GM21825 (cell line): ENCODE data around the gene GJA4.

Experiments
- ATAC-seq: cut with Tn5 transposase; IDR thresholded peaks from one replicate; pipeline ENCODE4 v1.9.1; 2021; ENCODE audit warnings: mild to moderate bottlenecking, moderate library complexity; ENCODE audit not compliant: unreplicated experiment

Gene GJA4

DNA sequence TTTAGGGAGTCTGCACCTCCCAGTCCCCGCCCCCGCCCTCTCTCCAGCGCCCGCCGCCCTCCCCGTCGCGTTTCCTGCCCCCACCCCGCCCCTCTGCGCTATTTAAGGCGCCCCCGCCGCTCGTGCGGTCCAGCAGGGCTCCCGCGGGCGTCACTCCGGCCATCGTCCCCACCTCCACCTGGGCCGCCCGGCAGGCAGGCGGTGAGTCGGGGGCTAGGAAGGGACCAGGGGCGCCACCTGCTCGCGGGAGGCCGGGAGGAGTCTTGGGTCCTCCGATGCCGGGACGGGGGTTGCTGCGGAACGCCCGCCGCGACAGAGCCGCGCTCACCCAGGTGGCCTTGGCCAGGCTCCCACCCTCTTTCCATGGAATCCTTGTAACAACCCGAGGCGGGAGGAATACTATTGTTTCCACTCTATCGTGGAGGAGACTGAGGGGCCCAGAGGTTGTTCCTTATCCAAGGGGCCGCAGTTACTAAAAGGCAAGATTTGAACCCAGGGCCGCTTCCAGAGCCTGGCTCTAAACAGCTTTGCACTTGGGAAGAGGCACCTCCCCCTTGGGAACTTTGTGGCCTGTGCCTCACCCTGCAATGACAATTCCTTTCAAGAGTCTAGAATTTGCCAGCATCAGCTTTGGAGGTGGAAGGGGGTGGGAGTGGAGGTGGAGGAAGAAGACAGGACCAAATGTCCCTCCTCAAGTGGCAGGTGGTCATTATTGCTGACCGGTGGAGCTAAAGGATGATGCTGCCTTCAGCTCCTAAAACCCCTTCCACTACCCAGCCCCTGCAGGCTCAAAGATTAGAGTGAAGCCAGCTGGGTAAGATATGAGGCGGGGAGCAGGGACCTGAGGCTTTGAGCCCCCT, at the start of gene GJA4:
Gene GJA4 (plus strand): TSS at position 132 of the 860 bp plus-strand sequence. CDS start 1,215 bp downstream, outside the sequence.
- ATAC-seq = no peak

DNA sequence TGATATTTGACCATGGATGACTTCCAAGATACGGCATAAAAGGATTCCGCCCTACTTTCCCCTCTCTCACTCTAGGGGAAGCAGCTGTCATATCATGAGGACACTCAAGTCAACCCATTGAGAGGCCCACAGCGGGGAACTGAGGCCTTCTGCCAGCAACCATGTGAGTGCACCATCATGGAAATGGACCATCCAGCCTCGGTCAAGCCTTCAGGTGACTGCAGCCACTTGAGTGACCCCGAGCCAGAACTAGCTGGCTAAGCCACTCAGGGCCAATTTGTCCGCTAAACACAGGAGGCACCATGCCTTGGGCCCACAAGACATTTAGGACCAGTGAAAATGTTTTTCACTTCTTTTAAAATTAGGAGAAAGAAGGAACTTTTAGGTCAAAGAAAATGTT, 49.0 kb upstream of the GJA4 start:
- no peak for ATAC-seq

DNA sequence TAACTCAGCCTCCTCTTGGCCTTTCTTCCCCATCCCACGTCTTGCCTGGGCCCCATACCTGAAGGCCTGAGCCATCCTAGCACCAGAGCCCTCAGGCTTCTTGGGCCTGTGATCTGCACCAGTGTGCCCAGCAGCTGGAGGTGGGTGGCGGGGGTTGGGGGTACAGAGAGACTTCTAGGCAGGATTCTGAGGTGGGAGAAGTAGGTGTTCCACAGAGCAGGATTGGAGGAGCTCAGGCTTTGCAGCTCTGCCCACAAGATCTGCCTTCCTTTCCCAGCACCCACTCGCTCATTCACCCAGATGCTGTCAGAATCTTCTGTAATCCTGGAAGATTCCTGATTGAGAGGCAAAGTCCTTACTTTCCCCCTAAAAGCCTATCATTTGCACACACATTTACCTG, 47.9 kb upstream of the GJA4 start:
- ATAC-seq = no peak

DNA sequence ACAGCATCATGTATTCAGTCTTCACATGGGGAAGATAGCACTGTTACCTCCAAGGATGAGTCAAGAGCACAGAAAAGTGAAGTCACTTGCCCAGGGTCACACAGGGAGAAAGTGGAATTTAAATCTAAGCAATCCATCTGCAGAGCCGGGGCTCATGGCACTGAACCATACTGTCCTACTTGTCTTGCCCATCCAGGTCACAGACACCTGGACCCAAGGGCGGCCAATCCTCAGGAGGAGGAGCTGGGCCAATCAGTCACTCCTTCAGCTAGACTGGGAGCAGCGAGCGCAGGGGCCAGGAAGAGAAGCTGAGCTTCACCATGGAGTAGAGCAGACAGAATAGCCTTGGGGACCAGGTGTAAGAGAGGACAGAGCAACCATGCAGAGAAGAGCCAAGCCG, 47.1 kb upstream of the GJA4 start:
- ATAC-seq = no peak

DNA sequence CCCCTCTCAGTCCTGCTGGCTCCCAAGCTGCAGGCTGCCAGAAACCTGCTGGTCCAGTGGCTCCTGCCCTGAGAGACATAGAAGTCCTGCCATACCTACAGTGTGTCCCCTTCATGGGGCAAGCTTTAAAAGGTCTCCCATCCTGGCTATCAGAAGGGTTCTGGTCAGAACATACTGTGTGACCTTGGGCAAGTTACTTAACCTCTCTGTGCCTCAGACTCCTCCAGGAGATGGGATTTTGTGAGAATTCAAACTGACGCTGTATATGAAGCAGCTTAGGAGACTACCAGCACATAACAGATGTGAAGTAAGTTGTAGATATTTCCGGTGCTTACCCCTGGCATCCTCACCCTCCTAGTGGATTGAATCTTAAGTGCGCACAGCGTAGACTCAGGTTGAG, 46.7 kb upstream of the GJA4 start:
- ATAC-seq = no peak

DNA sequence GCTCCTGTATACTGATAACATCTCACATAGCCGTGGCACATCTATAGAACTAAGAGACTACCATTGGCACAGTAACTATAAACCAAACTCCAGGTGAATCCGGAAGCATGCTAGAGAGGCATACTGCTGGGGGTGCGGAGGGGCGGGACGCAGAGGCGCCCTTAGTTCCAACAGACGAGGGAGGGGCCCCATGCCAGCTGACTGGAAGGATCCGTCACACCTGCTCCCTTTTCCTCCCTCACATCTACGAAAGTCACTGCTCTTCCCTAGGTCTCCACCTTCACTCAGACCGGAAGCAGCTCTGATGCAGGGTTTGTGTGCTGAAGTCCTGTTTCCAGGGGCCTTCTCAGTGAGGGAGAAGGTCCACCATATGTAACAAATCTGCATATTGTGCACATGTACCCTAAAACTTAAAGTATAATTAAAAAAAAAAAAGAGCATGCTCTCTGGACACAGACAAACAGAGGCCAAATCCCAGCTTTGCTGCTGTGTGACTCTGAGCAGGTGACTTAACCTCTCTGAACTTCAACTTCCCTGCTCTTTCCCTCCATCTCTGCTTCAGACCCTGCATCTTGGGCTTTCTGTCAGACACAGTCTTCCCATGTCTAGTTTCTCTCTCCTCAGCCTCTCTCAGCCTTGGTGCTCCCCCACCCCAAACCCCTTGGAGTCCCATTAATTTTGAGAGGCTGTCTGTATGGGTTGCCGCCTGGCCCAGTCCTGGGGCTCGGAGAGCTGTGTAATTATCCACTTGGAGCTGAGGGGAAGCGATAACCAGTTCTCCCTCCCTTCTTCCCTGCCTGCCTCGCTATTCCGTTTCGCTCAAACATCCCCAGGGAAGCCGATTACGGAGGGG, 45.8 kb upstream of the GJA4 start:
- ATAC-seq = no peak

DNA sequence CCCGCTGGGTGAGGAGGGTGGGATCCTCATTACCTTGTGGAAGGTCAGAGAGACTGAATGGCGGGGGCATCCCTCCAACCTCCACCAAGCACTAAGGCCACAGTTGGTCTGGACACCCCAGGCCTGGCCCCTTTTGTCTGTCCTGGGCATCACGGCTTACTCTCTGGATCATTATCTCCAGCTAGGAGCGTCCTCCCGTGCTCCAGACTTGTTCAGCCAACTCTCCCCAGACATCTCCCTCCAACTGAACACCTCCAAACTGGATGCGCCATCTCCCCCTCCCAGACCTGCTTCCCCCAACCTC, 45.2 kb upstream of the GJA4 start:
- ATAC-seq = no peak

DNA sequence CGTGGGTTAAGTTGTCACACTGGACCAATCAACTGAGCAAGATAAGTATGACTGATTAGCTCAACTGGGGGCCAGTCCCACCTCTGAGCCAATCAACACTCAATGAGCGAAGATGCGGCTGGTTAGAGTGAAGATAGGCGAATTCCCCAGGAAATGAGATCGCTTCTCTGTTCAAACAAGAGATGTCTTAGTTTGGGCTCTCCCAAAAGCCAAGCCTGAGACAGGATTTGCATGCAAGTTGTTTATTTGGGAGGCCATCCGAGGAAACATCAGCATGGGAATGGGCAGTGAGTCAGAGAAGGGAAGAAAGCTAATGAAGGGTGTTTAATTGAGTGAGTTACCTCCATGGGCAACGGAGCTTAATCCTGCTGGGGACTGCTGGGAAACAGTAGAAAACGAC, 42.8 kb upstream of the GJA4 start:
- no peak for ATAC-seq

DNA sequence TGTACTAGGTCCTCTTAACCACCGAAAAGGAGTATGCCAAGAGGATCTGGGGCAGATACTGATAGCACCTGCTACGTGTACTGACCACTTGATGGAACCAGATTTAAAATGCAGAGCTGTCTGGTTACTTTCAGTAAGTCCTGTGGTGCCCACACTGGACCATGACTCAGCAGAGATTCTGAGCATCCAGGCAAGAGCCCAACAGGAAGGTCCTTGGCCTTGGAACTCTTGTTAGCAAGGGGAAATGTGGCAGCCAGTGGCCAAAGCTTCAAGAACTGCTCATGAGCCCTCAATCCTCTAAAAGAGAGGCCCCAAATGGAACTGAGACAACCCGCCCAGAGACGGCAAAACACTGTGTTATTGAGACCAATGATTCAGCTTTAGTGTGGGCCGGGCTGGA, 42.2 kb upstream of the GJA4 start:
- no peak for ATAC-seq

DNA sequence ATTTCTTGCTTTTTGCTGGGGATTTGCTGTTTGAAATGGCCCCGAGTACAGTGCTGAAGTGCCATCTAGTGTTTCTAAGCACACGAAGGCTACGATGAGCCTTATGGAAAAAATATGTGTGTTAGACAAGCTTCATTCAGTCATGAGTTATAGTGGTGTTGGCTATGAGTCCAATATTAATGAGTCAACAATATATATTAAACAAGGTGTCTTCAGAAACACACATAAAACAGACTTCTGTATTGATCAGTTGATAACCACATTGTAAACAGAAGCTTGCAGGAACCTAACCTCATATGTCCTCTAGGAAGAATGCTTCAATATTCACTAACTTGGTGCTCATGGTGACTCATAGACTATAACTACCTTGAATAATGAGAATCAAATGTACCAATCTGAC, 39.6 kb upstream of the GJA4 start:
- no peak for ATAC-seq

DNA sequence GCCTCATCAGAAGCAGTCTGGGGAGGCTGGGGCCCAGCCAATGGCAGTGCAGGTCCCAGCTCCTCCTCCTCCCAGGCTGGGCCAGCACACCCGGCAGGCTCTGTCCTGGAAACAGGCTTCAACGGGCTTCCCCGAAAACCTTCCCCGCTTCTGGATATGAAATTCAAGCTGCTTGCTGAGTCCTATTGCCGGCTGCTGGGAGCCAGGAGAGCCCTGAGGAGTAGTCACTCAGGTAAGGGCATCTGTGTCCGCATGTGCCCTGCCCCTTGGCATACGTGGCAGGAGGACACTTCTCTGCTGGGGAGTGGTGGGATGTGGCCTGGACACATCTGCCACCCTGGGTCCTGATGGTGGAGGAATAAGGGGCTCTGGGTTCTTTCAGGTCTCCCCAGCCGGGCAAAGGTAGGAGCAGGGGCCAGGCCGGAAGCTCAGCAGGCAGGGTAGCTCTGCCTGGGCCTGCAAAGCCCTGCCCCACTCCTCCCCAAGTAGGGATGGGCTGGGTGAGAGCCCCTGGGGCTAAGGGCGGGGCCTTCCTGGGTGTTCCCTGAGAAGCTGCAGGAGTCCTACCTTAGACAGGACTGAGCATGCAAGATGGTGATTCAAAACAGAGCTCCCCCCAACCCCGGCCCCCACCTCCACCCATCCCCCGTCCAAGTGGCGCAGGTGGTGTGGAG, 37.7 kb upstream of the GJA4 start, which contains the start of gene GJB5:
Gene GJB5 (plus strand): TSS at position 84 of the 674 bp plus-strand sequence. CDS start 2,284 bp downstream, outside the sequence.
- ATAC-seq = no peak

DNA sequence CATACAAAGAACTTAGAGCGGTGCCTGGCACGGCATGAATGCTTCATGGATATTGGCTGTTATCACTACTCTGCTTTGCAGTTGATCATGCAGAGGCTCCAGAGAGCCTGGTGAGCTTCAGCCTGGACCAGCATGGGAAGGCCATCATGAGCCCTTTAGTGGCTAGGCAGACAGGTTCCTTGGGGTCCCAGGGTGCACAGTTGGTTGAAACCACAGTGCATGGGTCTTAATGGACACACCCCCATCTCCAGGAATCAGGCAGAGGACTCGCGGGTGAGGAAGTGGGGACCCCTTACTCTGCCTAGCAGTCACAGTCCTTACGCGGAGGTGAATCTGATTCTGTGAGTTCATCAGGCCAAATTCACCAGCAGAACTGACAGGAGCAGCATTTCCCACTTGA, 36.8 kb upstream of the GJA4 start:
- ATAC-seq = no peak

DNA sequence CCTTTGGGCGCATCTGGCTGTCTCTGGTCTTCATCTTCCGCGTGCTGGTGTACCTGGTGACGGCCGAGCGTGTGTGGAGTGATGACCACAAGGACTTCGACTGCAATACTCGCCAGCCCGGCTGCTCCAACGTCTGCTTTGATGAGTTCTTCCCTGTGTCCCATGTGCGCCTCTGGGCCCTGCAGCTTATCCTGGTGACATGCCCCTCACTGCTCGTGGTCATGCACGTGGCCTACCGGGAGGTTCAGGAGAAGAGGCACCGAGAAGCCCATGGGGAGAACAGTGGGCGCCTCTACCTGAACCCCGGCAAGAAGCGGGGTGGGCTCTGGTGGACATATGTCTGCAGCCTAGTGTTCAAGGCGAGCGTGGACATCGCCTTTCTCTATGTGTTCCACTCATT, 35.4 kb upstream of the GJA4 start:
- ATAC-seq = no peak

DNA sequence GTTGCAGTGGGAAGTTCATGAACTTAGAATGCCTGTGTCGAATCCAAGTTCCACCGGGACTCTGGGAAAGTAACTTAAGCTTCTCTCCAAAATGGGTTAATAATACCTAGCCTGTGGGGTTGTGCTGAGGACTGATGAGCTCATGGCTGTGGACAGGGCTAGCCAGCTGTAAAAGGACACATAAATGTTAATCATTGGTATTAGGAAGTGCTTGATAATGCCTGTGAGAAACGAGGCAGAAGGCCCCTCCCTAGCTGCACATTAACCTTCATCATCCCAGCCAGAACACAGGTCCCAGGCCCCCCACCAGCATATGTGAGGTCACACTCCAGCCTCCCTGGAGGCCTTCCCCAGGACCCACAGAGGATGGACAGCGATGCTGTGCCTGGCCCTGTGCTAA, 34.0 kb upstream of the GJA4 start:
- ATAC-seq = no peak

DNA sequence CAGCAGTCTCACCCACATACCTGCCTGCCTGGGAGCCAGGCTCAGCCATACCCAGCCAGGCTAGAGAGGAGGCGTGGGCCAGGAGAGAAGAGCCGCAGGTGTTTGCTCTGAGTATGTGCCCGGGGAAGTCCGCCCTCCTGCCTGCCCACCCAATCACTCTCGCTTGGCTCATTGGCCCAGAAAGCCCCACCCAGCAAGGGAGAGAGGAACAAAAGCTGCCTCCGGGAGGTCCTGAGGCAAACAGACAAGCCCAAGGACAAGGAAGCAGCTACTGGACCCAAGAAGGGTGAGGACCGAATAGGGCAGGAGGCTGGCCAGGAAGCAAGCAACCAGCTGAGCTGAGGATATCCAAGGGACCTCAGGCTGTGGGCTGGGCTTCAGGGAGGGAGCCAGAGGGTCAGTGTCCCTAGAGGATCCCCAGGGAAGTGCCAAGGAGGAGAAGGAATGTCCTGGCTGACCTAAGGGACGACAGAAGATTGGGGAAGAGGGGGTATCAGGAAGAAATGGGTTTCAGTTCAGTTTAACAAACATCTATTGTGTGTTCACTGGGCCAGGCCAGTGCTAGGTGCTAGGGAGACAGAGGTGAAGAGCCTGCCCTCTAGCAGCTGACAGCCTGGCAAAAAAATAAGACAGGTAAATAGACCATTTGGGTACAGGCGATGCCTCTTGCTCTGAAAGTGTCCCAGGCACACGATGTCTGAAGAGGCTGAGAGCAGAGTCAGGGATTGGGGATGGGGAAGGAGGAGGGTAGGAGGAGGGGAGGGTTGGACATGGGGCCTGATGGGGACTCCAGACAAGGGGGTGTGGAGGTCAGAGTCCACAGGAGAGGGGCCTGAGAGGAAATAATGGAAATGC, 33.1 kb upstream of the GJA4 start, which contains the start of gene GJB4:
Gene GJB4 (plus strand): TSS at position 238 of the 855 bp plus-strand sequence. CDS start 1,515 bp downstream, outside the sequence.
- no peak for ATAC-seq

DNA sequence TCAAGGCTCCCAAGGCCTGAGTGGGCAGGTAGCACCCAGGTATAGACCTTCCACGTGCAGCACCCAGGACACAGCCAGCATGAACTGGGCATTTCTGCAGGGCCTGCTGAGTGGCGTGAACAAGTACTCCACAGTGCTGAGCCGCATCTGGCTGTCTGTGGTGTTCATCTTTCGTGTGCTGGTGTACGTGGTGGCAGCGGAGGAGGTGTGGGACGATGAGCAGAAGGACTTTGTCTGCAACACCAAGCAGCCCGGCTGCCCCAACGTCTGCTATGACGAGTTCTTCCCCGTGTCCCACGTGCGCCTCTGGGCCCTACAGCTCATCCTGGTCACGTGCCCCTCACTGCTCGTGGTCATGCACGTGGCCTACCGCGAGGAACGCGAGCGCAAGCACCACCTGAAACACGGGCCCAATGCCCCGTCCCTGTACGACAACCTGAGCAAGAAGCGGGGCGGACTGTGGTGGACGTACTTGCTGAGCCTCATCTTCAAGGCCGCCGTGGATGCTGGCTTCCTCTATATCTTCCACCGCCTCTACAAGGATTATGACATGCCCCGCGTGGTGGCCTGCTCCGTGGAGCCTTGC, 31.5 kb upstream of the GJA4 start:
- no peak for ATAC-seq

DNA sequence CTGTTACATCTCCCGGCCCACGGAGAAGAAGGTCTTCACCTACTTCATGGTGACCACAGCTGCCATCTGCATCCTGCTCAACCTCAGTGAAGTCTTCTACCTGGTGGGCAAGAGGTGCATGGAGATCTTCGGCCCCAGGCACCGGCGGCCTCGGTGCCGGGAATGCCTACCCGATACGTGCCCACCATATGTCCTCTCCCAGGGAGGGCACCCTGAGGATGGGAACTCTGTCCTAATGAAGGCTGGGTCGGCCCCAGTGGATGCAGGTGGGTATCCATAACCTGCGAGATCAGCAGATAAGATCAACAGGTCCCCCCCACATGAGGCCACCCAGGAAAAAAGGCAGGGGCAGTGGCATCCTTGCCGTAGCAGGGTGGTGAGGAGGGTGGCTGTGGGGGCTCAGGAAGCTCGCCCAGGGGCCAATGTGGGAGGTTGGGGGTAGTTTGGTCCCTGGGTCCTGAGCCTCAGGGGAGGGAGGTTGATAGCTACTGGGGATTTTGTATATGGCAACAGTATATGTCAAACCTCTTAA, 31.0 kb upstream of the GJA4 start:
- no peak for ATAC-seq

DNA sequence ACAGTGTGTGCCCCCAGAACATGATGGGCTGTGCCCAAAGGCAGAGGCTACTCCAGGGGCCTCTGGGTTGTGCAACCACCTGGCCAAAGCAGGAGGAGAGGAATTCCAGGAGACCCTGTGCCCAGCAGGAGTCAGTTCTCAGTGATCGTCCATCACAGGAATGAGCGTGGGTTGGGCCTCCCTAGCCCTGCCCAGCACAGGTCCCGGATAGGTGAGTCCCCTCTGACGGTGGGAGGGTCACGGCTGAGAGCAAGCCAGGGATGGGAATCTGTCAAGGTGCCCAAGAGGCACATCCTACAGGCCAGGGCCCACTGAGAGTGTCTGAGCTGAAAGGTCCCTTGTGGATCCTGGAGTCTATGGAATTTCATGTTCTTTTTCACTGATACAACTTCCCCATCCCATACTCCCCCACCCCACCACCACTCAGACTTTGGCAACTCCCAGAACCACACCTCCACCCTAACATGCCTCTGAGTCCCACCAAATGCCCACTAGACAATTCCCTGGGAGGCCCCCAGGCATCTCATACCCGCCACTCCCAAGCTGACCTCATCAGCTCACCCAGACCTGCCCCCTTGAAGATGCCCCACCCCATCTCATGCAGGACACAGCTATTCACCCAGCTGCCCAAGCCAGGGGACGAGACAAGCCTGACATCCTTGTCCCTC, 30.2 kb upstream of the GJA4 start:
- ATAC-seq = no peak

DNA sequence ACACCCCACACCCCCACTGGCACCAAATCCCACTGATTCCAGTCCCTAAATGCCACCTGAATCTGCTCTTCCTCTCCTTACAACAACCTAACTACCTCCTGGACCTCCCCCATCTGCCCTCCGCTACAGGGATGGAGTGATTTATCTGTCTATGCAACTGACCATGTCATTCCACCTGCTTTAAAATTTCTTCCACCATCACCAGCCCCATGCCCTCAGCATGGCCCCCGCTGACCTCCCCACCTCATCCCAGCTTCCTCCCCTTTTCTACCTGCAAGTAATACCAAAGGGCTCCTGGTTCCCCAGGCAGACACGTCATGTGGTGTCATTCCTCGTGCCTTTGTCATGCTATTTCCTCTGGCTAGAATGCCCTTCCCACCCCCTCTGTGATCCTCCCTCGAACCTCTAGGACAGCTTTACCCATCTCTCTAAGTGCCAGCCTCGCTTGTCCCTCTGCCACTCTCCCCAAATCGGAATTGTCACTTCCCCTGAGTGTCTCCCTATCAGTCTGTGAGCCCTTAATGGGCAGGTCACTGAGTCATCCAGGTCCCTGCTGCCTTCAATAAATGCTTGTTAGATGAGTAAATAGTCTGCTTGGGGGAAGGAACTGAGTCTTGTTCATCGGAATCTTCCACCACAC, 29.5 kb upstream of the GJA4 start:
- no peak for ATAC-seq
